Ascending aorta (tissue), 2 donors: ENCODE results near the gene IL4I1. TPM values are rescaled to one million over a fixed set of nuclear protein-coding genes. Genes with fewer than 3 reads are reported as not detected.

Source experiments
- DNase-seq, 2 donors: peaks; one replicate each; pipeline ENCODE4 v3.0.0-alpha.2; 2019; ENCODE audit warnings: low spot score in 2 of 2
- H3K27ac ChIP-seq, 2 donors: fragments of 200-600 bp; sonication (generic); one replicate each; pipeline ENCODE4 v1.5.1; 2016 to 2017; ENCODE audit warnings: mild to moderate bottlenecking in 1 of 2
- H3K27me3 ChIP-seq: fragments of 200-600 bp; sonication (generic); one replicate; pipeline ENCODE4 v1.5.1; 2017
- H3K36me3 ChIP-seq, 2 donors: fragments of 200-600 bp; sonication (generic); one replicate each; pipeline ENCODE4 v1.5.1; 2016
- H3K4me1 ChIP-seq, 2 donors: fragments of 200-600 bp; sonication (generic); one replicate each; pipeline ENCODE4 v1.5.1; 2016 to 2017; ENCODE audit warnings: mild to moderate bottlenecking in 1 of 2
- H3K4me3 ChIP-seq, 2 donors: fragments of 200-600 bp; sonication (generic); one replicate each; pipeline ENCODE4 v1.5.1; 2016 to 2017; ENCODE audit warnings: mild to moderate bottlenecking in 1 of 2
- H3K9me3 ChIP-seq, 2 donors: fragments of 200-600 bp; sonication (generic); one replicate each; pipeline ENCODE4 v1.5.1; 2016
- intact Hi-C: fragments of 100-400 bp; cut with DNase I; formaldehyde crosslinking; loops from one replicate; pipeline ENCODE4 v1.15.1; 2023
- total RNA-seq: library from RNA; depleted of rRNA; stranded (reverse); fragments of >200 nt; gene quantifications from one replicate; pipeline ENCODE4 v1.1.0, GENCODE V29; 2016
- TF ChIP-seq, protein P1 (sequence below), 3 experiments: fragments of 200-600 bp in 2 of 3; fragments of 450-650 bp in 1 of 3; sonication (generic) in 2 of 3; IDR thresholded peaks; one replicate each; pipeline ENCODE4 v1.5.1; 2016 to 2019; ENCODE audit warnings: antibody characterized with exemption in 3 of 3, mild to moderate bottlenecking in 1 of 3, moderate library complexity in 1 of 3

The IL4I1 gene
- total RNA-seq, 1 donor from 2014 or later, result 0.96 TPM

DNA sequence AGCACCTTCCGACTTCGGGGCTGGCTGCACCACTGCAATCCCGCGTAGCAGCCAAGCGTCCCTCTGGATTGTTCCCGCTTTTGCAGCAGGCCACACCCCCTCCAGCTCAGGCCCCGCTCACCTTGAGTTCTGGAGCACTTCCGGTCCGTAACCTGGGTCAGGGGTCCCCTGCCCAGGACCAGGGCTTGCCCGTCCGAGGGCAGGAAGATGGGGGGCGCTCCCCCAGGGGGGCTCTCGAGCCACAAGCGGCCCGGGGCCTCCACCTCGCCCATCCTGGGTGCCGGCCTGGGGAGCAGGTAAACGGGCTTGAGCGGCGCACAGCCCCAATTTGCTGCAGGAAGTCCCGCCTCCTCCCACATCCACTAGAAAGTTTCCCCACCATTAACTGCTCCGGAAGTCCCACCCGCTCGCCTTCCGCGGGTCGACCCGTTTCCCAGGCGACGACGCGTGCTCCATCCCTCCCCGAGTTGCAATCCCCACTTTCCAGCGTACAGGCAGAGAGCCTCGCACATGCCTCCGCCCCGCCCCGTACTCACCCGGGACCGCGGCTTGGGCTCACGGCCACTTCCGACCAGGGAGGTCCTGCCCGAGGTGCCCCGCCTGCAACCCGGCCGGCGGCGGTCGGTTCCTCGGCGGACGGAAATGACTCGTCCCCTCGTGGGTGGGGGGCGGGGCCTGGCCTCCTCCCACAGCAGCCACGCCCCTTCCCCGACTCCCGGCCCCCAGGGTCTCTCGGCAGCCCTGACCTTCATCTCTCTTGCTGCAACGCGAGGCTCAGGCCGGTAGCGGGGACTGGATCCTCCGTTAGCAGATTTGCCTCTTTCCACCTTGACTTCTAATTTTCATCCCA lies 29.5 kb downstream of the IL4I1 start, which contains the start of gene PNKP:
PNKP (minus strand) TSS at position 644 of the 850 bp plus-strand sequence; CDS start at position 272, 372 bp downstream.
- Histone ChIP-seq H3K27ac (peak within 1 kb of the TSS; percentile 93 to 97), H3K27me3 (no peaks in the 10 kb centered on the region), H3K4me1 (peaks cover 19 to 32% of the 10 kb centered on the region in 2 donors), H3K36me3 (peaks cover 17 to 22% of the 10 kb centered on the region in 2 donors), H3K4me3 (peak within 1 kb of the TSS; percentile 84 to 94), H3K9me3 (no peaks in the 10 kb centered on the region)
- intact Hi-C loops, result loop anchor here (1.0 to 5.0 kb wide), 4 partner anchors 9 to 275 kb away; partner anchors contain the start of genes PRMT1, PRR12 and PTOV1
- DNase-seq, result peak; percentile 74 to 95
- TF ChIP-seq, protein P1, sequence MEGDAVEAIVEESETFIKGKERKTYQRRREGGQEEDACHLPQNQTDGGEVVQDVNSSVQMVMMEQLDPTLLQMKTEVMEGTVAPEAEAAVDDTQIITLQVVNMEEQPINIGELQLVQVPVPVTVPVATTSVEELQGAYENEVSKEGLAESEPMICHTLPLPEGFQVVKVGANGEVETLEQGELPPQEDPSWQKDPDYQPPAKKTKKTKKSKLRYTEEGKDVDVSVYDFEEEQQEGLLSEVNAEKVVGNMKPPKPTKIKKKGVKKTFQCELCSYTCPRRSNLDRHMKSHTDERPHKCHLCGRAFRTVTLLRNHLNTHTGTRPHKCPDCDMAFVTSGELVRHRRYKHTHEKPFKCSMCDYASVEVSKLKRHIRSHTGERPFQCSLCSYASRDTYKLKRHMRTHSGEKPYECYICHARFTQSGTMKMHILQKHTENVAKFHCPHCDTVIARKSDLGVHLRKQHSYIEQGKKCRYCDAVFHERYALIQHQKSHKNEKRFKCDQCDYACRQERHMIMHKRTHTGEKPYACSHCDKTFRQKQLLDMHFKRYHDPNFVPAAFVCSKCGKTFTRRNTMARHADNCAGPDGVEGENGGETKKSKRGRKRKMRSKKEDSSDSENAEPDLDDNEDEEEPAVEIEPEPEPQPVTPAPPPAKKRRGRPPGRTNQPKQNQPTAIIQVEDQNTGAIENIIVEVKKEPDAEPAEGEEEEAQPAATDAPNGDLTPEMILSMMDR (IDR thresholded peaks at IDR 0.05), result no peak

DNA sequence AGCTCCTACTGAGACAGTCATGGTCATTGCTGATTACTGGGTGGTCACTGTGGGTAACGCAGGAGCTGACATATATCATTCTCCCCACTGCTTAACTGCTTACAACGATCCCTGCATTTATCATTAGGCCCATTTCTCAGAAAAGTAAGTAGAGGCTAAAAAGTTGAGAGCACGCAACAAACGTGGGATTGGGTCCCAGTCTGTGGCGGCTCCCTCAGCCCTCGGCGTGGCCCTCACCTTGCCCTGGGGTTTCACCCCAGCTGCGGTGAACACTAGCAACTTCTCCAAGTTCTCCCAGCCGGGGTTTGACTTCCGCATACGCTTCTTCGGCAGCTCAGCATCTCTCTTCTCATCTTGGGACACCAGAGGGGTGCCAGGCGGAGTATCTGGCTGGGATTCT lies 31.8 kb downstream of the IL4I1 start:
- TF ChIP-seq, protein P1 (IDR thresholded peaks at IDR 0.05), result no peak
- peak overlapping the region in 1 of 2 donors; percentile 94 for H3K4me3 ChIP-seq
- H3K27ac ChIP-seq, result peak overlapping the region; percentile 6 to 58
- intact Hi-C loops, result loop anchor here (5.0 kb wide), 2 partner anchors 188 to 273 kb away; partner anchors contain the start of genes PRMT1 and PRR12
- H3K36me3 ChIP-seq, result peaks cover 38 to 39% of the 10 kb centered on the region in 2 donors
- H3K9me3 ChIP-seq, result no peaks in the 10 kb centered on the region
- no peak for DNase-seq
- no peaks in the 10 kb centered on the region for H3K27me3 ChIP-seq
- peaks cover 19 to 23% of the 10 kb centered on the region in 2 donors for H3K4me1 ChIP-seq

DNA sequence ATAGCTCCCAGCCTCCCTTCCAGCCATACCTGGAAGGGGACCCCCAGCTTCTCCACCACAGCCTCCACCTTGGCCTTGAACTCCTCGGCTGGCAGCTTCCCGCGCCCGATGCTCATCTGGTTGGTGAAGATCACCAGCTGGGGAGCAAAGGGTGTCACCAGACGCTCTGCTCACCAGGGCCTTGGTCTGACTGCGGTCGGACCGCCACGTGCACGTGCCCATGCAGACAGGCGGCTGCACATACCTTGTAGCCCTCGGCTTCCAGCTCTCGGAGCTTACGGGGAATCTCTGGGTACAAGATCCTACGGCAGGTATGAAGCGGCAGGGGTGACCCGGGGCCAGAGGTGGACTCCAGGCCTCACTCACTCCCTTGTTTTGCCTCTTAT lies 32.8 kb downstream of the IL4I1 start:
- TF ChIP-seq, protein P1 (IDR thresholded peaks at IDR 0.05), result no peak
- H3K4me3 ChIP-seq, result no peak overlapping the region
- intact Hi-C loops, result no loop called here
- H3K27me3 ChIP-seq, result no peaks in the 10 kb centered on the region
- H3K4me1 ChIP-seq, result peaks cover 19 to 22% of the 10 kb centered on the region in 2 donors
- H3K36me3 ChIP-seq, result peaks cover 46 to 49% of the 10 kb centered on the region in 2 donors
- H3K9me3 ChIP-seq, result no peaks in the 10 kb centered on the region
- H3K27ac ChIP-seq, result no peak overlapping the region
- no peak for DNase-seq

DNA sequence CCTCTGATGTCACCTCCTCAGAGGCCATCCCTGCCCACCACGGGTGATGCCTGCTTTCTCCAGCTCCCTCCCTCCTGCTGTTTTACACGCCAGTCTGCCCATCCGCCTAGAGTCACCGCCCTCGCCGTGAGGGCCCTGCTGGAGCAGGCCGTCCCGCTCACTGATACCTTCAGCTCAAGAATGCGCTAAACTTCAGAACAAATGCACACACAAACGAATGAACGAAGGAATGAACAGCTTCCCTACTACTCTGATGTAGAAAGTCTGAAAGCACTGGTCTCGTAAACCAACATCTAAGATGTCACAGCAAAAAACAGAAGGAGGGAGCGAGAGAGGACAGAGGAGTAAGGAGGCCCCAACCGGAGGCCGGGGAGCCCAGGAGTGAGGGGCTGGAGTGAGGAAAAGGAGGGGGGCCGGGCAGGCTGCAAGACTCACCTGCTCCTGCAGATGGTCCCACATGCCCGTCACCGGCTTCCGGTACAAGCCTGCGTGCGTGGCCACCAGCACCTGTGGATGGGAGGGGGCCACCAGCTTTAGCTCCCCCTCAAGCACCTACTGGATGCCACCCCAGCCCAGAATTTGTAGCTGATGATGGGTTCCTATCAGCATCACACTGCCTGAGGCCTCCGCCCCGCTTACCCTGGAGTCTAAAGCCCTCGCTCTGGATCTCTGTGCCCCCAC lies 33.3 kb downstream of the IL4I1 start:
- Histone ChIP-seq H3K27ac (no peak overlapping the region), H3K27me3 (no peaks in the 10 kb centered on the region), H3K36me3 (peaks cover 51 to 54% of the 10 kb centered on the region in 2 donors), H3K4me1 (peaks cover 18 to 19% of the 10 kb centered on the region in 2 donors), H3K4me3 (no peak overlapping the region), H3K9me3 (no peaks in the 10 kb centered on the region)
- no peak for DNase-seq
- intact Hi-C loops, result no loop called here
- TF ChIP-seq, protein P1 (IDR thresholded peaks at IDR 0.05), result no peak

DNA sequence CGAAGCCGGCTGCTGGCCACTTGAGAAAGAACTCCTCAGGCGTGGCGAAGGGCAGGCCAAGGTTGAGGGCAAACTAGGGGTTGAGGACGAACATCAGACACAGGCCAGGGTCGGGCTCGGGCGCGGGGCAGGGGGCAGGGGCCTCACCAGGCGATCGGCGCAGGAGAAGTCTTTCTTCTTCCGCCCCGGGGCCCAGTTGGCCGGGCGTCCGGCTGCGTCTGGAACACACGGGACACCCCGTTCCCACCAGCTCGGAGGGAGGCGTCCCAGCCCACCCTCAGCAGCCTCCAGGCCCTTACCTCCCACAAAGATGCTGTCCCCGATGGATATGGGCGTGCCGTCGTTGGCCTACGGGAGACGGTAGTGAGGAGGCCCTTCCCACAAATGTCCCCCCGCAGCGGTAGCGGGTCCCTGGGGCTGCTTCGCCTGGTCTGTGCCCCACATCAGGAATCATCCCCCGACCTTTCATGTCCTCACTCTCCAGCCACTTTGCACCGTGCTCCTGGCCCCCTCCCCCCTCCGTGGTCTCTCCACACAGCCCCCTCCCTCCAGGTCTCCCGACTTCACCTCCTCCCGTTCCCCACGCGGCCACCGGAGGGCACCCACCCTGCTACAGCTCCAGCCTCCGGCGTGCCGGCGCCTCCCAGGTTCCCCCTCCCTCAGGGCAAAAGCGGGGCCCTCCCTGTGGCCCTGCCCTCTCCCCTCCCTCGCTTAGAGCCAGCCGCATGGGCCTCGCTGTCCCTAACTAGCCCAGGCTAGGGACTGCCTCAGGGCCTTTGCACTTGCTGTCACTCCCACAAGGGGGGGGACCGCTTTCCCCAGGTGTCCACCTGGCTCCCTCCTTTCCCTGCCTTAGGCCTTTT lies 34.1 kb downstream of the IL4I1 start:
- Histone ChIP-seq H3K27ac (no peak overlapping the region), H3K4me1 (peaks cover 14 to 19% of the 10 kb centered on the region in 2 donors), H3K27me3 (no peaks in the 10 kb centered on the region), H3K36me3 (peaks cover 59 to 62% of the 10 kb centered on the region in 2 donors), H3K4me3 (no peak overlapping the region), H3K9me3 (no peaks in the 10 kb centered on the region)
- no peak for DNase-seq
- intact Hi-C loops, result no loop called here
- TF ChIP-seq, protein P1 (IDR thresholded peaks at IDR 0.05), result no peak
